Measurements from ENCODE around the gene SEPHS2. TPM values are rescaled to one million over a fixed set of nuclear protein-coding genes. Genes with fewer than 3 reads are reported as not detected.

The SEPHS2 gene
- polyA plus RNA-seq, 3 donors from 2014 or later = 63.6 to 92.2 (median 80.3) TPM

DNA sequence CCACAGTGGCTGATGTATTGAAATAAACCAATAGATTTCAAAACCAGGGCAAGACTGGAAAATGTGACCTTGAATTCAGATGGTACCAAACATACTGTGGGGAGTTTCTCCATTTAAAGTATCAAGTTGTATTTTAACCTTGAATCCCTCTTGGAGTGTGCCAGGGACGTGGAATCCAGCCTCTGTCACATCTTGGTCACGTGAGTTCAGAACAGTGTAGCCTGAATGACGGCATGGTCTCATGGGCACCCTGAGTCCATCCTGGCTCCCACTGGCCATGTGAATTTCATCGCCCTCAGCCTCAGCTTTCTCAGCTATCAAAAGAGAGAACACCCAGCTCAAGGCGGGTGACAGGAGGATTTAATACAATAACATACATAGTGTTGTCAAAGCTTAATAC is 31.5 kb downstream of the SEPHS2 start:
- Mint-ChIP-seq H3K27me3 (ENCODE audit: low read depth in 3 of 3) (peaks cover 0 to 5% (median 3%) of the 10 kb centered on the region in 3 donors), H3K27ac (no peak overlapping the region), H3K4me3 (no peak overlapping the region), H3K36me3 (peaks cover 0 to 7% (median 3%) of the 10 kb centered on the region in 3 donors), H3K4me1 (peaks cover 19% of the 10 kb centered on the region in 2 donors), H3K9me3 (no peaks in the 10 kb centered on the region)
- DNase-seq = no peak

DNA sequence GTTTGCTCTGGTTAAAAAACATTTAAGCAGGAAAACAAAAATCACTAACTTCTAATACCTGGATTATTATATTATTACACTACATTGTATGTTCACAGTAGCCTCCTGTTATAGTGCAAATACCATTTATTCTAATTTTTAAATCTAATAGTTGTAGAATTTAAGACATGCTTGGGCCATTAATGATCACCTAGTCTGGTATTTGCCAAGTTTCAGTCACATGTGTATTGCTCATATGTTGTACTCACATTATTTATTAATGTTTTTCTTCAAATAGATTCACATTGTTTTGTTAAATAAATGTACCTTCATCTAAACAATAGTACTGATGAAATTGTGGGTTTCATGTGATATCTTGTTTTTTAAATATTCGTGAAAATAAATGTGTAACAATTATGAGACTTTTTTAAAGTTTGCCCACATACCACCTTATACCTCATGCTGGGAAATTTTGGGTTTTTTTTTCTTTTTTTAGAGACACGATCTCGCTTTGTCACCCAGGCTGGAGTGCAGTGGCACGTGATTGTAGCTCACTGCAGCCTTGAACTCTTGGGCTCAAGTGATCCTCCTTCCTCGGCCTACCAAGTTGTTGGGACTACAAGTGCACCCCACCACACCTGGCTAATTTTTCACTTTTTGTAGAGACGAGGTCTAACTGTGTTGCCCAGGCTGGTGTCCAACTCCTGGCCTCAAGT is 32.4 kb downstream of the SEPHS2 start:
- no peaks in the 10 kb centered on the region for H3K9me3 Mint-ChIP-seq
- DNase-seq = no peak
- no peak overlapping the region for H3K4me3 Mint-ChIP-seq
- H3K27ac Mint-ChIP-seq = no peak overlapping the region
- peaks cover 0 to 5% (median 0%) of the 10 kb centered on the region in 3 donors for H3K27me3 Mint-ChIP-seq (ENCODE audit: low read depth in 3 of 3)
- peaks cover 18 to 20% of the 10 kb centered on the region in 2 donors for H3K4me1 Mint-ChIP-seq
- peaks cover 0 to 7% (median 3%) of the 10 kb centered on the region in 3 donors for H3K36me3 Mint-ChIP-seq

DNA sequence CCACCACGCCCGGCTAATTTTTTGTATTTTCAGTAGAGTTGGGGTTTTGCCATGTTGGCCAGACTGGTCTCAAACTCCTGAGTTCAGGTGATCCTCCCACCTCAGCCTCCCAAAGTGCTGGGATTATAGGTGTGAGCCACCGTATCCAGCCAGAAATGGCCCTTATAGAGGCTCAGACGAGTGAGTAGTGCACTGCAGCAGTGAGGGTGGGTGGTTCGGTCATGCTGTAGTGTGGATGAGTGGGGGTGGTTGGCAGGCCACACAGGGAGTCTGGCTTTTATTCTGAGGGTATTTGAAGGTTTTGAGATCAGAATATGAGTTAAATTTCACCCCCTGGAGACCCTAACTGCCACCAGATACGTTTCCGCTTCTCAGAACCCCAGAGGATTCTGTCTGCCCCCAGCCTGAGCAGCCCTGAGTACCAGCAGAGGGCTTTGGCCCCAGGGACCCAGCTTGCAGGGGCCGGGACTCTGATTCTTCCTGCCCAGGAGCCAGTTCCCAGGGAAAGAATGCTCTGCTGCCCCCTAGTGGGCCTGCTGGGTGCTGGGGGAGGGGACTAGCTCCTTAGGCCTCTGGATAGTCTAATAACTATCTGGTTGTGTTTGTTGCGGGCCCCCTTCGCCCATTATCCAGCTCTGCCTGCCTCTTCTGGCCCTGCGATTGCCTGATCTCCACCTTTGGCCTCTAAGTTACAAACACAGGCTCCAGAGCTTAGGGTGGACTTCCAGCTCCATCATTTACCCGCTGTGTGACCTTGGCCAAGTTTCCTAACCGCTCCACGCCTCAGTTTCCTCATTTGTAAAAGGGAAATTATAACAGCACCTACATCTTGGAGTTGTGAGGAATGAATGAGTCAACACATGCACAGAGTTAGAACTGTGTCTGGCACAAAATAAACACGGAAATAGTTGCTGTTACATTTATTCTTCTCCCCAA is 36.3 kb downstream of the SEPHS2 start:
- no peaks in the 10 kb centered on the region for H3K9me3 Mint-ChIP-seq
- H3K27ac Mint-ChIP-seq = peak overlapping the region in 2 of 6 donors; percentile 67 to 71
- H3K36me3 Mint-ChIP-seq = peaks cover 0 to 3% (median 0%) of the 10 kb centered on the region in 3 donors
- H3K4me1 Mint-ChIP-seq = peaks cover 21 to 22% of the 10 kb centered on the region in 2 donors
- peaks cover 0 to 7% (median 0%) of the 10 kb centered on the region in 3 donors for H3K27me3 Mint-ChIP-seq (ENCODE audit: low read depth in 3 of 3)
- H3K4me3 Mint-ChIP-seq = peak overlapping the region in 4 of 5 donors; percentile 41 to 59 (median 57)
- DNase-seq = peak; percentile 87 to 91 (median 88)

DNA sequence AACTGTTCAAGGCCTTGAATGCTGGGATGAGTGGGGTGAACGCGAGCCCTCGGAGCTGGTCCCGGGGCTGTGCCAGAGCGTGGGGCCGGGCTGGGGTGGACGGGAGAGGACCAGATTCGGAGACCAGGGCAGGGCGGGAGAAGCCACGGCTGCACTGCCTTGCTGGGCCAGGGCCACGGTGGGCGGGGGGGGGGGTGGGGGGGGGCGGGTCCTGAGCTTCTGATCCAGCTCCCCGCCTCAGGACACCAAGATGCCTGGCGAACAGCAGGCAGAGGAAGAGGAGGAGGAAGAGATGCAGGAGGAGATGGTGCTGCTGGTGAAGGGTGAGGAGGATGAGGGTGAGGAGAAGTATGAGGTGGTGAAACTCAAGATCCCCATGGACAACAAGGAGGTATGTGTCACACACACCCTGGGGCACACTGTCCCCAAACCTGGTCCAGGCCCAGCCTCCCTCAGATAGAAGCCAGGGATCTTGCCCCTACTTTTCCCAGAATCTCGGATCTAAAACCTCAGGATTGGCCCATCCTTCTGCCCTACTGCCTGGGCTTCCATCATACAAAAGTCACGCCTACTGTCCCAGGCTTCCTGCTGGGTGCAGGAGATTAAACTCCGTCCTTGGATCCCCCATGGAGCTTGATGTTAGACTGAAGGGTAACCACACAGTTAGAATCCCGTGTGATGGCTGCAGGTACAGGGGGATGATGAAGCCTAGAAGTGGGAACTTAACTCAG is 37.7 kb downstream of the SEPHS2 start:
- DNase-seq = no peak
- H3K27ac Mint-ChIP-seq = peak overlapping the region; percentile 8 to 69 (median 52)
- H3K27me3 Mint-ChIP-seq (ENCODE audit: low read depth in 3 of 3) = peaks cover 0 to 9% (median 0%) of the 10 kb centered on the region in 3 donors
- H3K36me3 Mint-ChIP-seq = peaks cover 0 to 3% (median 0%) of the 10 kb centered on the region in 3 donors
- peak overlapping the region; percentile 66 to 83 (median 70) for H3K4me3 Mint-ChIP-seq
- H3K4me1 Mint-ChIP-seq = peaks cover 21 to 22% of the 10 kb centered on the region in 2 donors
- H3K9me3 Mint-ChIP-seq = no peaks in the 10 kb centered on the region

DNA sequence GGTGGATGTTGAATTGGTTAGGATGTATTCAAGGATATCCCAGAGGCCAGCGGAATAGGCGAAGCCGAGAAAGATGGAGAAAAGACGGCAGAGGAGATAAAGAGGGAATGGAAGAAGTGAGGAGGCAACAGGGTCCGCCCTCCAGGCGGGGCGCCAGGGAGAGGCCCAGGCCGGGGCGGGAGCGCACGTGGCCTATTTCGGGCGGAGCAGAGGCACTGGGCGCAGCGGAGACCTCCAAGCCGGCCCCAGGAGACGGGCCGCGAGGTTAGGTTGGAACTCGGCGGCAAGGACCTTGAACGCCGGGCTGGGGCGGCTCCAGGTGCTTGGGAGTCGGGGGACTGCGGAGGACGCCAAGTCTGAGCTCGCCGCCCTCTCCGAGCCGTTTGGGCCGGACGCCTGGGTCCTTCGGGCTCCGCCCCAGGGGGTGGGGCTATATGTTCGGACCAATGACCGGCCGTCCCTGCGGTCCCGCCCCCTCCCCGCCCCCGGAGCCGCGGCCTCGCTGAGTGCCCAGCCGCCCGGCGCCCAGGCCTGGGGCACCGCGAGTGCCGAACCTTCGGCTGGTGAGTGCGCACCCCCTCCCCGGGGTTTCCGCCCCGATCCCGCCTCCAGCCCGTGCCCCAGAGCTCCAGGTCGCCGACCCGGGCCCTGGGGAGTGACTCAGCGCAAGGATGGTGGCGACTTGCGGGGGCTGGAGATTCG is 38.4 kb downstream of the SEPHS2 start, which contains the start of gene ZNF771:
ZNF771 (plus strand) TSS at position 505 of the 702 bp plus-strand sequence. CDS start 448 bp downstream, outside the sequence.
- H3K9me3 Mint-ChIP-seq = no peaks in the 10 kb centered on the region
- H3K27ac Mint-ChIP-seq = peak within 1 kb of the TSS; percentile 76 to 94 (median 92)
- H3K4me1 Mint-ChIP-seq = peaks cover 21 to 22% of the 10 kb centered on the region in 2 donors
- peaks cover 0 to 3% (median 0%) of the 10 kb centered on the region in 3 donors for H3K36me3 Mint-ChIP-seq
- peak; percentile 85 to 89 (median 87) for DNase-seq
- H3K27me3 Mint-ChIP-seq (ENCODE audit: low read depth in 3 of 3) = peaks cover 0 to 12% (median 0%) of the 10 kb centered on the region in 3 donors
- peak within 1 kb of the TSS; percentile 90 to 99 (median 97) for H3K4me3 Mint-ChIP-seq

DNA sequence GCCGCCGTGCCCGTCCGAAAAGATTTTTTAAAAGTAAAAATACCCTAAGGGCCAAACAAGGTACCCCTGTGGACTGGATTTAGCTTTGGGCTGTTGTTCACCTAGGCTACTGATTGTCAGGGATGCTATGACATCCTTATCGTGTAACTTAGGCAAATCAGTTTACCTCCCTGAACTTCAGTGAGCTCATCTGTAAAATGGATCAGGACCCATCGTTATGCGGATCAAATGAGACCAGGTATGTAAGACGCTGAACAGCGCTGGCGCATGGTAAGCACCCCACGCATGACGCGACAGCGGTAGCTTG is 38.9 kb downstream of the SEPHS2 start:
- Mint-ChIP-seq H3K4me3 (peak overlapping the region; percentile 90 to 99 (median 97)), H3K4me1 (peaks cover 22 to 24% of the 10 kb centered on the region in 2 donors), H3K9me3 (no peaks in the 10 kb centered on the region), H3K36me3 (no peaks in the 10 kb centered on the region), H3K27ac (peak overlapping the region; percentile 76 to 94 (median 92)), H3K27me3 (ENCODE audit: low read depth in 3 of 3) (peaks cover 0 to 12% (median 0%) of the 10 kb centered on the region in 3 donors)
- DNase-seq = no peak

DNA sequence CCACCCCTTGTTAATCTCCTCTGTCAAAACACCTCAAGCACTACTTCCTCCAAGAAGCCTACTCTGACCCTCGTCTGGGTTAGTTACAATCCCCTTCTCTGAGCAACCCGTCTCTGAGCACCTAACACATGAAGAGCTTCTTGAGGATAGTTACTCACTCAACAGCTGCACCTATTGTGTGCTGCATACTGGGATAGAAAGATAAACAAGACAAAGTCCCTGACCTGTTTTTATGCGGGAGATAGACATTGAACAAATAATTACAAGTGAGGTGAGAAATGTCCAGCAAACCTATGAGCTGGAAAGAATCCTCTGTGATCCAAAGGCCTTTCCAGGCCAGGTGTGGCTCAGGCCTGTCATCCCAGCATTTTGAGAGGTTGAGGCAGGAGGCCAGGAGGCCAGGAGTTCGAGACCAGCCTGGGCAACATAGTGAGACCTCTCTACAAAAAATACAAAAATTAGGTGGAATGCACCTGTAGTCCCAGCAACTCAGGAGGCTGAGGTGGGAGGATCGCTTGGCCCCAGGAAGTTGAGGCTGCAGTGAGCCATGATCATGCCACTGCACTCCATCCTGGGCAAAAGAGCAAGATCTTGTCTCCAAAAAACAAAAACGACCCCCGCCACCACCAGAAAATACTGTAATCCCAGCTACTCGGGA is 43.8 kb downstream of the SEPHS2 start:
- DNase-seq = no peak
- H3K27ac Mint-ChIP-seq = peak overlapping the region in 2 of 6 donors; percentile 40 to 71
- H3K27me3 Mint-ChIP-seq (ENCODE audit: low read depth in 3 of 3) = peaks cover 8 to 29% (median 13%) of the 10 kb centered on the region in 3 donors
- H3K4me1 Mint-ChIP-seq = peaks cover 42 to 43% of the 10 kb centered on the region in 2 donors
- H3K36me3 Mint-ChIP-seq = no peaks in the 10 kb centered on the region
- no peaks in the 10 kb centered on the region for H3K9me3 Mint-ChIP-seq
- H3K4me3 Mint-ChIP-seq = peak overlapping the region; percentile 63 to 91 (median 85)

DNA sequence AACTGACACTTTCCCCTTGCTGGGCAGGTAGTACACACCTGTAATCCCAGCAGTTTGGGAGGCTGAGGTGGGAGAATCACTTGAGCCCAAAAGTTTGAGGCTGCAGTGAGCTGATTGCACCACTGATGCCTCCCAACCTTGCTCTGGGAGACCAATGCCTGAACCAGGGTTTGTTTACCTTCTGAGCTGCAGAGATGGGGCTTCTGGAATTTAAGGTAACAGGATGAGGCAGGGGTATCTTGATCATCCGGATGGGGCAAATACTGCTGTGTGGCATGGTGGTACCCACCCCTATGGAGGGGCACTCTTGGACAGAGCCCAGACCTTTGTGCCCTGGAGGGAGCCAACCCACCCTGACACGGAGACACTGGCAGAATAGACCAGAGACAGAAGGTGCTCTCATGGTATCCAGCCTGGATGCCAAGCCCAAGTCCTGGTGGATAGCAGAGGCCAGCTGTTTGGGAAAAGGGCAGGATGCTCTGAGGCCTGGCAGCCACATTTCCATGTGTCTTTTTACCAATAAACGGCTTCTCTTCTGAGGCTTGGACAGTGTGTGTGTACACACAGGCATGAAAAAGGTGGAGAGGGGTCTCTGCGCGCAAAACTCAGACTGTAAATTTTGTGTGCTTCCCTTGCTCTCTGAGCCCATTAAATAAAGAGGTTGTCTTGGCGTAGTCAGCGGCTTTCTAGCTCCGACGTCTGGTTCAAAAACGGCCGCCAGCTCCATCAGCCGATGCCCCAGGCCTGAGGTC is 46.1 kb downstream of the SEPHS2 start:
- peaks cover 12 to 26% (median 13%) of the 10 kb centered on the region in 3 donors for H3K27me3 Mint-ChIP-seq (ENCODE audit: low read depth in 3 of 3)
- H3K27ac Mint-ChIP-seq = peak overlapping the region; percentile 73 to 90 (median 80)
- H3K4me1 Mint-ChIP-seq = peaks cover 56 to 57% of the 10 kb centered on the region in 2 donors
- no peaks in the 10 kb centered on the region for H3K36me3 Mint-ChIP-seq
- no peaks in the 10 kb centered on the region for H3K9me3 Mint-ChIP-seq
- DNase-seq = no peak
- H3K4me3 Mint-ChIP-seq = peak overlapping the region; percentile 85 to 91 (median 89)

DNA sequence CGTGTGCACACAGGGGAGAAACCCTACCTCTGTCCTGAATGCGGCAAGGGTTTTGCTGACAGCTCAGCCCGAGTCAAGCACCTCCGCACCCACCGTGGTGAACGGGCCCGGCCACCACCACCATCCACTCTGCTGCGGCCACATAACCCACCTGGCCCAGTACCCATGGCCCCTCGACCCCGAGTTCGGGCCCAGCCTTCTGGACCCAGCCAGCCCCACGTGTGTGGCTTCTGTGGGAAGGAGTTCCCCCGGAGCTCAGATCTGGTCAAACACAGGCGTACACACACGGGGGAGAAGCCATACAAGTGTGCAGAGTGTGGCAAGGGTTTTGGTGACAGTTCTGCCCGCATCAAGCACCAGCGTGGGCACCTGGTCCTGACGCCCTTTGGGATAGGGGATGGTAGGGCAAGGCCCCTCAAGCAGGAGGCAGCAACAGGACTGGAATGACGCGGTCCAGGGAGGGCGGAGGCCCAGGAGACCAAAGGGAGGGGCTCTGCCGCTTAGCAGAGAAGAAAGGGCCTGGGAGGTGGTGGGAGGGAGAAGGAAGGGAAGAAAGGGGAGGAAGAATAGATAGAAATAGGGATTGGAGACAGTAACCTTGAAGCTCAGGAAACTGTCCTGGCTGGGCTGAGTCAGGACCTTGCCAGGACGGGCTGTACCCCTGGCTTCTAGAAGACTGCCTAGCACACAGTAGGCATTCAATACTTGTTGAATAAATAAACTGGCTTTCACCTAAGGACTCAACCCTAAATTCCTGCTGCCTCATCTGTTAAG is 46.8 kb downstream of the SEPHS2 start:
- H3K4me1 Mint-ChIP-seq = peaks cover 58 to 62% of the 10 kb centered on the region in 2 donors
- DNase-seq = no peak
- H3K4me3 Mint-ChIP-seq = peak overlapping the region; percentile 35 to 91 (median 85)
- H3K27me3 Mint-ChIP-seq (ENCODE audit: low read depth in 3 of 3) = peaks cover 12 to 26% (median 13%) of the 10 kb centered on the region in 3 donors
- peak overlapping the region in 1 of 6 donors; percentile 22 for H3K27ac Mint-ChIP-seq
- H3K36me3 Mint-ChIP-seq = no peaks in the 10 kb centered on the region
- H3K9me3 Mint-ChIP-seq = no peaks in the 10 kb centered on the region

DNA sequence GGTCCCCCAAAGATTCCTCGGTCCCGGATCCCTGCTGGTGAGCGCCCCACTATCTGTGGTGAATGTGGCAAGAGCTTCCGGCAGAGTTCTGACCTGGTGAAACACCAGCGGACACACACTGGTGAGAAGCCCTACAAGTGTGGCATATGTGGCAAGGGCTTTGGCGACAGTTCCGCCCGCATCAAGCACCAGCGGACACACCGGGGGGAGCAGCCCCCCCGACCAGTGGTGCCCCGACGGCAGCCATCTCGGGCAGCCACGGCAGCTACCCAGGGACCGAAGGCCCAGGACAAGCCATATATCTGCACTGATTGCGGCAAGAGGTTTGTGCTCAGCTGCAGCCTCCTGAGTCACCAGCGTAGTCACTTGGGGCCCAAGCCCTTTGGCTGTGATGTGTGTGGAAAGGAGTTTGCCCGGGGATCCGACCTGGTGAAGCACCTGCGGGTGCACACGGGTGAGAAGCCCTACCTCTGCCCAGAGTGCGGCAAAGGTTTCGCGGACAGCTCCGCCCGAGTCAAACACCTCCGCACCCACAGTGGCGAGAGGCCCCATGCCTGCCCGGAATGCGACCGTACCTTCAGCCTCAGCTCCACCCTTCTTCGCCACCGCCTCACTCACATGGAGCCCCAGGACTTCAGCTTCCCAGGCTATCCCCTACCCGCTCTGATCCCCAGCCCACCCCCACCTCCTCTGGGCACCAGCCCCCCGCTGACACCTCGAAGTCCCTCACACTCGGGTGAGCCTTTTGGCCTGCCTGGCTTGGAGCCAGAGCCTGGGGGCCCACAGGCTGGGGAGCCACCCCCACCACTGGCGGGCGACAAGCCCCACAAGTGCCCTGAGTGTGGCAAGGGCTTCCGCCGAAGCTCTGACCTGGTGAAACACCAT is 47.7 kb downstream of the SEPHS2 start:
- Mint-ChIP-seq H3K4me1 (peaks cover 58 to 62% of the 10 kb centered on the region in 2 donors), H3K27ac (peak overlapping the region in 2 of 6 donors; percentile 45 to 75), H3K36me3 (no peaks in the 10 kb centered on the region), H3K4me3 (peak overlapping the region; percentile 15 to 82 (median 45)), H3K27me3 (ENCODE audit: low read depth in 3 of 3) (peaks cover 12 to 24% (median 13%) of the 10 kb centered on the region in 3 donors), H3K9me3 (no peaks in the 10 kb centered on the region)
- DNase-seq = peak; percentile 56 to 60 (median 60)
